GM13977 (cell line): ENCODE measurements around the gene AGAP5.
A peak's percentile ranks its signal among the peaks of the same experiment; 100 is the strongest.
"Not testable (repeated sequence)": the region's sequence is repeated elsewhere in the genome, so short reads cannot be mapped to it uniquely, and the experiment has no call there.

Experiments
- DNase-seq: peaks from one replicate; pipeline ENCODE4 v3.0.0; 2012; ENCODE audit warnings: low spot score
- in situ Hi-C: fragments of 300-500 bp; cut with MboI; formaldehyde crosslinking; loops from one replicate; pipeline ENCODE4 v1.12.0; 2022; ENCODE audit warnings: low sequenced_read_pairs, low pct_unique_long_range_greater_than_20kb, mixed read lengths, inconsistent platforms; ENCODE audit not compliant: unreplicated experiment
- TF ChIP-seq, protein P1 (sequence below): IDR thresholded peaks from 2 replicates; pipeline ENCODE4 v1.5.1; 2012; ENCODE audit warnings: mild to moderate bottlenecking, control low read depth; ENCODE audit not compliant: insufficient read depth; ENCODE audit errors: extremely low read depth, missing control alignments

AGAP5 gene

DNA sequence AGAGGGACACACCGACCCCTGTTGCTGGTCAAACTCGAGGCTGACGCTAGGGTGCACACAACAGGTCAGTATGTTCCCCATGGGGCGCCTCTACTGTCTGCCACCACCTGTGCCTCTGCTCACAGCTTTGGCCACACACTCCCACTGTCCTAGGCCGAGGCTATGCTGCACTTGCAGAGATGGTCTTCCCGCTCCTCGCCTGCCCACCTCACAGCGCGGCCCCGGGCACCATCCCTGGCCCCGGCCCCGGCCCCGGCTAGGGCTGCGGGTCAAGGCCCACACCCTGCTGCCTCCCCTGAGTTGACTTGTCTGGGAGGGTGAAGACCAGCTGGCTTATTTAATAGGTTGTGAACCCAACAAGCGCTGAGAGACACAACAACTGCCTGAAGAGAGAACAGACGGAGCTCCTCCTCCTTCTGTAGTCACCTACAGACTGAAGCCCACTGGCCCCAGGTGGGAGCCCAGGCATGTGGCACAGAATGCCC is at the start of gene AGAP5:
AGAP5 (minus strand) TSS at position 435 of the 485 bp plus-strand sequence; CDS start at position 81, 354 bp downstream.
- DNase-seq, in situ Hi-C loops: not testable (repeated sequence)

DNA sequence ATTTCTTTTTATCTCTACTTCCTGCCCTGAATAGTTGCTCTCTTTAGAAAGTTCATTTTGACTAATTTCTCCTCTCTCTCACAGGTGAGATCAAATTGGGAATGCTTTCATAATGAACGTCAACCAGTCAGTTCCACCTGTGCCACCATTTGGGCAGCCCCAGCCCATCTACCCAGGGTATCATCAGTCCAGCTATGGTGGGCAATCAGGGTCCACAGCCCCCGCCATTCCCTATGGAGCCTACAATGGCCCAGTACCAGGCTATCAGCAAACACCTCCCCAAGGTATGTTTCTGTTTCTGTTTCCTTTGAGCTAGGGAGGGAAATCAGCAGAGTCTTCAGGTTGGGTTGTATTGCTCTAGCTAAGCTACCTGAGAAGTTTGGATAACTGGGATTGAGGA is 48.8 kb upstream of the AGAP5 start:
- TF ChIP-seq, protein P1, sequence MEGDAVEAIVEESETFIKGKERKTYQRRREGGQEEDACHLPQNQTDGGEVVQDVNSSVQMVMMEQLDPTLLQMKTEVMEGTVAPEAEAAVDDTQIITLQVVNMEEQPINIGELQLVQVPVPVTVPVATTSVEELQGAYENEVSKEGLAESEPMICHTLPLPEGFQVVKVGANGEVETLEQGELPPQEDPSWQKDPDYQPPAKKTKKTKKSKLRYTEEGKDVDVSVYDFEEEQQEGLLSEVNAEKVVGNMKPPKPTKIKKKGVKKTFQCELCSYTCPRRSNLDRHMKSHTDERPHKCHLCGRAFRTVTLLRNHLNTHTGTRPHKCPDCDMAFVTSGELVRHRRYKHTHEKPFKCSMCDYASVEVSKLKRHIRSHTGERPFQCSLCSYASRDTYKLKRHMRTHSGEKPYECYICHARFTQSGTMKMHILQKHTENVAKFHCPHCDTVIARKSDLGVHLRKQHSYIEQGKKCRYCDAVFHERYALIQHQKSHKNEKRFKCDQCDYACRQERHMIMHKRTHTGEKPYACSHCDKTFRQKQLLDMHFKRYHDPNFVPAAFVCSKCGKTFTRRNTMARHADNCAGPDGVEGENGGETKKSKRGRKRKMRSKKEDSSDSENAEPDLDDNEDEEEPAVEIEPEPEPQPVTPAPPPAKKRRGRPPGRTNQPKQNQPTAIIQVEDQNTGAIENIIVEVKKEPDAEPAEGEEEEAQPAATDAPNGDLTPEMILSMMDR, result no peak
- DNase-seq, result no peak
- in situ Hi-C loops, result loop anchor here (25.0 kb wide), 1 partner anchor 209 kb away; no protein-coding TSS in a partner anchor

DNA sequence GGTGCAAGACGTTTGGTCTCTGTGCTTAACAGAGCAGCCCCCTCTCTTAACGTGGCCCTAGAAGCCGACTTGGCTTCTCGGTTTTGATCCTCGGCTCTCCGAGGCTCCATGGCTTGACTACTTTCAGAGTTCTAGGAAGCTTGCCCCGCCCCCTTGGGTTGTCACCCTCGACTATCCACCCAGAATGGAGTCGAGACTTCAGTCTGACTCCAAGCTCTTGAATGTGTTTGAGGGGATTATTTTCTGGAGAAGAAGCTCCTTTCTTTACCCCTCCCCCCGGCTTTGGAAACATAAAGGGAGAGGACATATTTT is 46.7 kb upstream of the AGAP5 start:
- in situ Hi-C loops, result loop anchor here (25.0 kb wide), 1 partner anchor 207 kb away; no protein-coding TSS in a partner anchor
- no peak for DNase-seq
- TF ChIP-seq, protein P1, result no peak

DNA sequence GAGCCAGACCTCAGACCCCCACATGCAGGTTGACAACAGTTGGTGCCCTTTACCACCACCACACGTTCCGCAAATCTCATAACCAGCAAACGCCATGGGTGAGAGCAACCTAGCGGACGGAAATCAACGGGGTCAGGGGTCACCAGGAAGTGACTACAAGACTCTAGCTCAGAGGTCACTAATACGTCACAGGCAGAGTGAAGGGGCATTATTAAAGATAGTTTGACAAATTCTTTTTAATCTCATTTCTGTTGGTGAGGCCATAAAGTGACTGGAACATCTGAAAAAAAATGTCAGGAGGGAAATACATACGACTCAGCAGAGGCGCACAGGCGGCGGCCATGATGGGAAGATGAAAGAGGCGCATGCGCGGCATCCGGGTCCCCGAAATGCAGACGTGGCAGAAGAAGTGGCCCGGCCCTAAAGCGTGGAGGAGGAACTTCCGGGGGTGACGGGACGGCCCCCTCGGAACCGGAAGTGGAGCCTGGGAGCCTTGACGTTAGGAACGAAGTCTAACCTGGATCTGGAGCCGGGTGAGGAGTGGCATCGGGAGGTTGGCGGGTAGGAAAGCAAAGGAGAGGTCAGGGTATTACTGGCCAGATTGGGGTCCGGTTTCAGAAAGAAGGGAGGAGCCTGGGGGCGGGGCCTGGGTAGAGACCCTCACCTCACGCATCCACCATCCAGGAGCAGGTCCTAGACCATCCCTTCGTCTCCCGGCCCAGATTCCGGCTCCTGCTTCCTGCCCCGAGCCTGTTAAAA is 46.2 kb upstream of the AGAP5 start, which contains the start of gene SEC24C:
SEC24C (plus strand) TSS at position 468 of the 759 bp plus-strand sequence. CDS start 2,461 bp downstream, outside the sequence.
- DNase-seq, result peak; percentile 91
- TF ChIP-seq, protein P1, result no peak
- in situ Hi-C loops, result loop anchor here (25.0 kb wide), 1 partner anchor 207 kb away; no protein-coding TSS in a partner anchor

DNA sequence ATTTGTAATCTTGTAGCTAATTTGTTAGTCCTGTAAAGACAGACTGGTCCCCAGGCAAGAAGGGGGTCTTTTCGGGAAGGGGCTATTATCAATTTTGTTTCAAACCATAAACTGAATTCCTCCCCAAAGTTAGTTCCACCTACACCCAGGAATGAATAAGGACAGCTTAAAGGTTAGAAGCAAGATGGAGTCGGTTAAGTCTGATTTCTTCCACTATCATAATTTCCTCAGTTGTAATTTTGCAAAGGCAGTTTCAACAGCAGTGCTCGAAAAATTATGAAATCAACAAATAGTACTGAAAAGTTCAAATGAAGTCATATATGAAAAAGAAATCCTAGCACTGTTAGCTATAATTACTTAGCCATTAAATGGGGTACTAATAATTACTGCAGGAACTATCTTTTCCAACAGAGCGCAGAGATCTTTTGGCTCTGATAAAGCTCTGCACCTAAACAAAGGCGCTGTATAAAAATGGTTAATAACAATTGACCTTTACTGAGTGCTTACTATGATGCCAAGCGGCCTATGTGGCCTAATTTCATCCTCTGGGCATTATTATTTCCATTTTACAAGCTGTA is 45.5 kb upstream of the AGAP5 start:
- in situ Hi-C loops, result loop anchor here (25.0 kb wide), 1 partner anchor 206 kb away; no protein-coding TSS in a partner anchor

DNA sequence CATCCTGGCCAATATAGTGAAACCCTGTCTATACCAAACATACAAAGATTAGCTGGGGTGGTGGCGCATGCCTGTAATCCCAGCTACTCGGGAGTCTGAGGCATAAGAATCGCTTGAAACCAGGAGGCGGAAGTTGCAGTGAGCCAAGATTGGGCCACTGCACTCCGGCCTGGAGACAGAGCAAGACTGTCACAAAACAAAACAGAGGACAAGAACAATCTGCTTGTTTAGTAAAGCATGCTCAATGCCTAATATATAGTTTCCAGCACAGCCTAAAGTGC is 44.5 kb upstream of the AGAP5 start:
- in situ Hi-C loops, result loop anchor here (25.0 kb wide), 1 partner anchor 205 kb away; no protein-coding TSS in a partner anchor
- DNase-seq, result no peak

More for the DNA sequence above, 45.5 kb upstream of the AGAP5 start:
- TF ChIP-seq, protein P1, result no peak
- no peak for DNase-seq

DNA sequence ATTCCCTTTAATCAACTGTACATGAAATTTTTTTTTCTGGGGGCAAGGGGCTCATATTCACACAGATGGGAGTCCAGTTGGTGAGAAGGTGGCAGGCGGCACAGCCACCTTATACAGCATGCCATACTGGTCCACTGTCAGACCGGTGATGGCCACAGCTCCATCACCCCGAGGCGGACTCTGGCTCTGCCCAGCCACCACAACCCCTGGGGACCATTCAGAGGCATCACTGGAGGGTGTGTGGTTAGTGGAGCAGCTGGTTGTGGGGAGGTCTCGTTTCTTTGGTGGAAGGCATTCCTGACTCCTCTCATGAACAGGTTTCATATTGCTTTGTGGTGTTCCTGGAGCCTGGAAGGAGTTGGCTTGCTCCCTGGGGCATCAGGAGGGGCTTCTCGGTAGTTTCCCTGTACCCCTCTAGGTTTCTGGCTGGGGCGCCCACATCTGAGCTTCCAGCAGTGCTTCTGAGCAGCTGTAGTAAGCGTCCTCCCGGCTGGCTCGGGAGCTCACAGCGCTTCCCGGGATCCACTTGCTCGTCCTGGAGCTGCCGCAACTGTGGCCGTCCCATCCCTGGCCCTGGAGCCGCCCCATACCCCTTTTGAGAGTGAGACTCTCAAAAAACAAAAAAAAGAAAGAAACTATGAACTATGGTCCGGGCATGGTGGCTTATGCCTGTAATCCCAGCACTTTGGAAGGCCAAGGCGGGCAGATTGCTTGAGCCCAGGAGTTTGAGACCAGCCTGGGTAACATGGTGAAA is 42.8 kb upstream of the AGAP5 start:
- in situ Hi-C loops, result loop anchor here (25.0 kb wide), 1 partner anchor 203 kb away; no protein-coding TSS in a partner anchor
- not testable (repeated sequence) for DNase-seq

More for the DNA sequence above, 44.5 kb upstream of the AGAP5 start:
- TF ChIP-seq, protein P1, result no peak
